Keratinocyte (primary cell): ENCODE measurements around the gene WNK2. TPM values are rescaled to one million over a fixed set of nuclear protein-coding genes. Genes with fewer than 3 reads are reported as not detected.

Experiments used
- DNase-seq: peaks from one replicate; pipeline ENCODE4 v3.0.0-alpha.2; 2011; ENCODE audit warnings: low read depth, missing footprints, low spot score
- FAIRE-seq: peaks from 2 replicates; lab custom pipeline; 2011; peaks lifted over from hg19 to GRCh38; lab: Jason Lieb, UNC
- H2AFZ ChIP-seq: 2 replicates; pipeline ENCODE4 v1.6.0; 2012; ENCODE audit warnings: low read length, control low read depth, inconsistent platforms; ENCODE audit not compliant: control insufficient read depth
- H3K27ac ChIP-seq: 2 replicates; pipeline ENCODE4 v1.5.1; 2011; ENCODE audit warnings: low read length; ENCODE audit not compliant: control insufficient read depth, insufficient read depth
- H3K27me3 ChIP-seq: 3 replicates; pipeline ENCODE4 v1.6.0; 2011; ENCODE audit warnings: low read length; ENCODE audit not compliant: control insufficient read depth, insufficient read depth; ENCODE audit errors: extremely low read depth
- H3K36me3 ChIP-seq, 2 experiments: 2 replicates in 1 of 2; 3 replicates in 1 of 2; pipeline ENCODE4 v1.5.1; 2011; ENCODE audit warnings: low read length in 2 of 2, mild to moderate bottlenecking in 1 of 2; ENCODE audit not compliant: control insufficient read depth in 2 of 2, insufficient read depth in 2 of 2; ENCODE audit errors: extremely low read depth in 1 of 2
- H3K4me1 ChIP-seq: 3 replicates; pipeline ENCODE4 v1.5.1; 2011; ENCODE audit warnings: low read length; ENCODE audit not compliant: control insufficient read depth, insufficient read depth; ENCODE audit errors: extremely low read depth
- H3K4me2 ChIP-seq: 3 replicates; pipeline ENCODE4 v1.6.0; 2011; ENCODE audit warnings: low read depth, low read length; ENCODE audit not compliant: control insufficient read depth, insufficient read depth; ENCODE audit errors: extremely low read depth
- H3K4me3 ChIP-seq, 3 experiments: fragments of 200-600 bp in 1 of 3; sonication (generic) in 1 of 3; 2 replicates in 2 of 3; 3 replicates in 1 of 3; pipeline ENCODE4 v1.5.1; 2011 to 2016; ENCODE audit warnings: low read length in 3 of 3, mild to moderate bottlenecking in 3 of 3, control low read depth in 2 of 3, inconsistent platforms in 1 of 3, low read depth in 1 of 3, mixed read lengths in 1 of 3, mixed run types in 1 of 3, moderate library complexity in 1 of 3; ENCODE audit not compliant: control insufficient read depth in 2 of 3, insufficient read depth in 2 of 3; ENCODE audit errors: extremely low read depth in 1 of 3
- H3K79me2 ChIP-seq: 2 replicates; pipeline ENCODE4 v1.6.0; 2012; ENCODE audit warnings: low read length; ENCODE audit not compliant: control insufficient read depth, insufficient read depth
- H3K9ac ChIP-seq: 3 replicates; pipeline ENCODE4 v1.6.0; 2011; ENCODE audit warnings: low read length; ENCODE audit not compliant: control insufficient read depth, insufficient read depth; ENCODE audit errors: extremely low read depth
- H3K9me1 ChIP-seq: 3 replicates; pipeline ENCODE4 v1.6.0; 2011; ENCODE audit warnings: low read length; ENCODE audit not compliant: control insufficient read depth, insufficient read depth; ENCODE audit errors: extremely low read depth
- H3K9me3 ChIP-seq: 2 replicates; pipeline ENCODE4 v1.5.1; 2012; ENCODE audit warnings: low read depth, low read length; ENCODE audit not compliant: control insufficient read depth
- H4K20me1 ChIP-seq: 3 replicates; pipeline ENCODE4 v1.6.0; 2011; ENCODE audit warnings: low read length; ENCODE audit not compliant: control insufficient read depth, insufficient read depth; ENCODE audit errors: extremely low read depth
- CTCF ChIP-seq, 3 experiments: IDR thresholded peaks in 1 of 3; conservative IDR thresholded peaks in 1 of 3; optimal IDR thresholded peaks in 1 of 3; 2 replicates in 2 of 3; 3 replicates in 1 of 3; pipeline versions ENCODE3 to v1.5.1; 2011; ENCODE audit warnings: low read length in 3 of 3, mild to moderate bottlenecking in 3 of 3, moderate library complexity in 2 of 3, control low read depth in 1 of 3, inconsistent platforms in 1 of 3; ENCODE audit not compliant: insufficient read depth in 2 of 3; ENCODE audit errors: extremely low read depth in 1 of 3
- EZH2 ChIP-seq: IDR thresholded peaks from one replicate; pipeline ENCODE4 v1.6.1; 2012; ENCODE audit warnings: inconsistent platforms, mild to moderate bottlenecking, low read length, moderate library complexity
- dilution Hi-C: fragments of 300-500 bp; cut with MboI; formaldehyde crosslinking; loops from one replicate; pipeline ENCODE4 v1.7.0; 2020; ENCODE audit warnings: low sequenced_read_pairs; ENCODE audit not compliant: extremely low pct_ligation_motif_present
- polyA plus RNA-seq, 5 experiments: library from polyadenylated mRNA; depleted of rRNA in 3 of 5; stranded (reverse) in 3 of 5; stranded (forward) in 1 of 5; unstranded in 1 of 5; fragments of >200 nt; gene quantifications; 1 replicate in 1 of 5; 2 replicates in 3 of 5; 3 replicates in 1 of 5; pipeline versions ENCODE4 v1.2.1 to v1.2.3, GENCODE V29; 2011 to 2012; ENCODE audit warnings: missing spikeins in 2 of 5, low read depth in 1 of 5, low replicate concordance in 1 of 5

Gene WNK2
- polyA plus RNA-seq, 1 donor (not counting 4 experiments of a cell fraction or from before 2014, with no cell fraction given): not detected

- Histone ChIP-seq H3K9ac (no peak overlapping the region), H3K27me3 (peaks cover 9% of the 10 kb centered on the region), H3K27ac (no peak overlapping the region), H3K36me3 (no peaks in the 10 kb centered on the region), H3K4me1 (no peaks in the 10 kb centered on the region), H2AFZ (no peak overlapping the region), H3K4me2 (no peak overlapping the region), H3K4me3 (no peak overlapping the region), H3K9me3 (no peaks in the 10 kb centered on the region), H3K79me2 (no peaks in the 10 kb centered on the region), H4K20me1 (no peaks in the 10 kb centered on the region), H3K9me1 (no peaks in the 10 kb centered on the region)
- no peak for TF ChIP-seq CTCF (optimal IDR thresholded peaks at IDR 0.05 in 1 of 3, IDR thresholded peaks at IDR 0.05 in 1 of 3, conservative IDR thresholded peaks at IDR 0.05 in 1 of 3; ENCODE audit: extremely low read depth in 1 of 3, insufficient read depth in 2 of 3, low read length in 3 of 3)
- TF ChIP-seq EZH2: no peak
- dilution Hi-C loops: no loop called here
- FAIRE-seq (no peak), DNase-seq (no peak)
Observed at GRCh38 chr9:93319301-93319991, 135.5 kb downstream of the WNK2 start.

GRCh38 chr9:93319992-93320500 is 136.1 kb downstream of the WNK2 start:
- Histone ChIP-seq H3K4me1 (no peaks in the 10 kb centered on the region), H3K27me3 (peaks cover 6% of the 10 kb centered on the region), H2AFZ (no peak overlapping the region), H3K4me3 (no peak overlapping the region), H3K27ac (no peak overlapping the region), H4K20me1 (no peaks in the 10 kb centered on the region), H3K36me3 (no peaks in the 10 kb centered on the region), H3K9ac (no peak overlapping the region), H3K9me3 (no peaks in the 10 kb centered on the region), H3K79me2 (no peaks in the 10 kb centered on the region), H3K4me2 (no peak overlapping the region), H3K9me1 (no peaks in the 10 kb centered on the region)
- dilution Hi-C loops: no loop called here
- FAIRE-seq: no peak
- DNase-seq: no peak
- TF ChIP-seq CTCF (optimal IDR thresholded peaks at IDR 0.05 in 1 of 3, IDR thresholded peaks at IDR 0.05 in 1 of 3, conservative IDR thresholded peaks at IDR 0.05 in 1 of 3; ENCODE audit: extremely low read depth in 1 of 3, insufficient read depth in 2 of 3, low read length in 3 of 3) (no peak), EZH2 (no peak)
